Ureter (tissue), 1 donor: ENCODE measurements around the gene COL16A1. TPM values are rescaled to one million over a fixed set of nuclear protein-coding genes. Genes with fewer than 3 reads are reported as not detected.

Experiments used
- DNase-seq: peaks from one replicate; pipeline ENCODE4 v3.0.0-alpha.2; 2020; ENCODE audit warnings: low spot score
- total RNA-seq: library from RNA; stranded (reverse); gene quantifications from one replicate; pipeline ENCODE4 v1.2.4, GENCODE V29; 2023
- donor health status: DM: yes; HTN: yes; CAD: no.

Gene COL16A1
- total RNA-seq, 1 donor from 2014 or later = 110 TPM

- DNase-seq = no peak
These were observed 16.2 kb downstream of the COL16A1 start for GRCh38 chr1:31687601-31688000.

GRCh38 chr1:31685795-31686194, 18.0 kb downstream of the COL16A1 start:
- DNase-seq = no peak

- DNase-seq = no peak
These were observed 19.8 kb downstream of the COL16A1 start for GRCh38 chr1:31683997-31684396.

GRCh38 chr1:31681415-31681814, 22.4 kb downstream of the COL16A1 start:
- DNase-seq = no peak

GRCh38 chr1:31679676-31680230, 24.1 kb downstream of the COL16A1 start:
- no peak for DNase-seq

GRCh38 chr1:31679091-31679490, 24.7 kb downstream of the COL16A1 start:
- no peak for DNase-seq

GRCh38 chr1:31678681-31679080, 25.1 kb downstream of the COL16A1 start:
- no peak for DNase-seq

- no peak for DNase-seq
These were observed 25.9 kb downstream of the COL16A1 start for GRCh38 chr1:31677949-31678348.

- no peak for DNase-seq
These were observed 26.4 kb downstream of the COL16A1 start for GRCh38 chr1:31677401-31677800.

GRCh38 chr1:31675756-31676155, 28.1 kb downstream of the COL16A1 start:
- DNase-seq = no peak

GRCh38 chr1:31675161-31675560, 28.7 kb downstream of the COL16A1 start:
- no peak for DNase-seq

- no peak for DNase-seq
These were observed 29.2 kb downstream of the COL16A1 start for GRCh38 chr1:31674626-31675025.

GRCh38 chr1:31673433-31673832, 30.4 kb downstream of the COL16A1 start:
- DNase-seq = no peak

- DNase-seq = no peak
These were observed 30.8 kb downstream of the COL16A1 start for GRCh38 chr1:31672986-31673385.

- no peak for DNase-seq
These were observed 32.1 kb downstream of the COL16A1 start for GRCh38 chr1:31671561-31672201.

- no peak for DNase-seq
These were observed 32.7 kb downstream of the COL16A1 start for GRCh38 chr1:31671147-31671546.

GRCh38 chr1:31670593-31670964, 33.2 kb downstream of the COL16A1 start:
- DNase-seq = no peak

- DNase-seq = peak; percentile 93
These were observed 33.8 kb downstream of the COL16A1 start for GRCh38 chr1:31669786-31670592.

GRCh38 chr1:31669433-31669785, 34.4 kb downstream of the COL16A1 start:
- no peak for DNase-seq

GRCh38 chr1:31668303-31668883, 35.4 kb downstream of the COL16A1 start:
- DNase-seq = no peak

- DNase-seq = no peak
These were observed 36.6 kb downstream of the COL16A1 start for GRCh38 chr1:31667065-31667785.
